Inflammatory macrophage treated with lipopolysaccharide for 1 hour (primary cell): Measurements from ENCODE around the gene NNAT.
"Not testable (repeated sequence)": the region's sequence is repeated elsewhere in the genome, so short reads cannot be mapped to it uniquely, and the experiment has no call there.

Experiments
- DNase-seq, 2 donors: peaks; one replicate each; pipeline ENCODE4 v3.0.0-alpha.2; 2020 to 2022

Gene NNAT

GRCh38 chr20:37542281-37542680 lies 21.2 kb downstream of the NNAT start:
- DNase-seq: no peak

GRCh38 chr20:37543828-37544227 lies 22.8 kb downstream of the NNAT start:
- peak in 1 of 2 donors; percentile 18 for DNase-seq

DNA sequence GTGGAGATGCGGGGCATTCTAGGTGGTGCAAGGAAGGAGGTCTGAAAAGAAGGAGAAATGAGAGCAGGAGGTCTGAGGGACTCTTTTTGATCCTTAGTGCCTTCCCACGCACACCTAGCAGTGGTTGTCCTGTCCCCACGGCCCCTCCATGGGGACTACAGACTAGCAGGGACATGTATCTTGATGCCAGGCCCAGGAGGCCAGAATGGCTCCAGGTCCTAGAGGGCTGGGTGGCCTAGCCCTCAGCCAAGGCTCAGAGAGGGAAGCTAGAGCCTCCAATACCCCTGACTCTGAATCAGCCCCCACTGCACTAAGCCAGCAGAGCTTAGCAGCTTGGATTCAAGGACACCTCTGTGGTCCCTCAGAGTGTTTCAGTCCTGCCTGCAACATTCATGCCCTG lies 23.3 kb downstream of the NNAT start:
- DNase-seq: no peak

DNA sequence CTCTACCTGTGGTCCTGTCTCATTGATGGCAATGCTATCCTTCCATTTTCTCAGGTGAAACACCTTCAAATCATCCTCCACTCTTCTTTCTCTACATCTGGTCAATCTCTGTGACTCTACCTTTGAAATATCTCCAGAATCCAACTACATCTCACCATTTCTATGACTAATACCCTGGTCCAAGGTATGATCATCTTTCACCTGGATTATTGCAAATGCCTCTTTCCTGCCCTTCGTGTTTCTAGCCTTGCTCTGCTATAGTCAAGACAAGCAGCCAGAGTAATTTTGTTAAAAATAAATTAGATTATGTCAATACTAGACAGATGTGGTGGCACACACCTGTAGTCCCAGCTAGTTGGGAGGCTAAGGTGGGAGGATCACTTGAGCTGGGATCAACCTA lies 24.5 kb downstream of the NNAT start:
- no peak for DNase-seq

DNA sequence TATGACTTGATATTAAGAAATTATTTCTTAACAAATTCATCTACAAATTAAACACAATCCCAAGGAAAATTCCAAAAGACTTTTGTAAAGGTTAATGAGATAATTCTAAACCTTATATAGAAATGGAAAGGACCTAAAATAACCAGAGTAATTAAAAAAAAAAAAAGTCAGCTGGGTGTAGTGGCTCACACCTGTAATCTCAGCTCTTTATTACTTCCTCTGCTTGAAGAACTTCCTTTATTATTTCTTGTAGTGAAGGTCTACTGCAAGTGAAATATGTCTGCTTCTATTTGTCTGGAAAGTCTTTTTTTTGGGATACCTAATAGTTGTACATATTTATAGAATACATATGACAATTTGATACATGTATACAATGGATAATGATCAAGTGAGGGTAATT lies 26.9 kb downstream of the NNAT start:
- no peak for DNase-seq

DNA sequence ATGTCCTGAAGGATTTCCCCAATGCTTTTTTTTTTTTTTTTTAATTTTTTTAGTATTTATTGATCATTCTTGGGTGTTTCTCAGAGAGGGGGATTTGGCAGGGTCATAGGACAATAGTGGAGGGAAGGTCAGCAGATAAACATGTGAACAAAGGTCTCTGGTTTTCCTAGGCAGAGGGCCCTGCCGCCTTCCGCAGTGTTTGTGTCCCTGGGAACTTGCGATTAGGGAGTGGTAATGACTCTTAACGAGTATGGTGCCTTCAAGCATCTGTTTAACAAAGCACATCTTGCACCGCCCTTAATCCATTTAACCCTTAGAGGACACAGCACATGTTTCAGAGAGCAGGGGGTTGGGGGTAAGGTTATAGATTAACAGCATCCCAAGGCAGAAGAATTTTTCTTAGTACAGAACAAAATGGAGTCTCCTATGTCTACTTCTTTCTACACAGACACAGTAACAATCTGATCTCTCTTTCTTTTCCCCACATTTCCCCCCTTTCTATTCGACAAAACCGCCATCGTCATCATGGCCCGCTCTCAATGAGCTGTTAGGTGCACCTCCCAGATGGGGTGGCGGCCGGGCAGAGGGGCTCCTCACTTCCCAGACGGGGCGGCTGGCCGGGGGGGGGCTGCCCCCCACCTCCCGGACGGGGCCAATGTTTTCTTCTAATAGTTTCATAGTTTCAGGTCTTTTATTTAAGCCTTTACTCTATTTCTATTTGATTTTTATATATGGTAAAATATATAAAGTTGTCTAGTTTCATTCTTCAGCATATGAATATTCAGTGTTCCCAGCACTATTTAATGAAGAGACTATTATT lies 29.3 kb downstream of the NNAT start:
- not testable (repeated sequence) for DNase-seq

- not testable (repeated sequence) for DNase-seq
Measured at GRCh38 chr20:37551660-37552059, 30.6 kb downstream of the NNAT start.

- DNase-seq: peak in 1 of 2 donors; percentile 20
Measured at GRCh38 chr20:37552415-37552814, 31.4 kb downstream of the NNAT start.

GRCh38 chr20:37554721-37555298 lies 33.8 kb downstream of the NNAT start:
- DNase-seq: not testable (repeated sequence)

DNA sequence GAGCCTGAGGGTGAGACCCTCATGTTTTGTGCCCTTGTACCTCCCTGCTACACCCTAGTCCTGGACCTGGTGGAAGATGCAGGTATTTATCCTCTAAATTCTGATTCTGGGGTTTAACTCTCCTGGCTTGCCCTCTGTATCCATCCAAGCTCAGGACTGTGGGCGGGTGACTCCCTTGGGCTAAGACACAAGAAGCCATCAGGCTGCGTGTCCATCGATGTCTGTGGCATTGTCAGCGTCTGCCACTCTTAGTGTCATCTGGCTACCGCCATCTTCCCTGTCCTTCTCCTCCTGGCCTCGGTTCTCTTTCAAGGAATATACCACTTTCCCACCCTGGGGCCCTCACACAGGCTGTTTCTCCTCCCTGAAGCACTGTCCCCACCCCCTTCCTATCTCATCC lies 35.5 kb downstream of the NNAT start:
- DNase-seq: no peak

DNA sequence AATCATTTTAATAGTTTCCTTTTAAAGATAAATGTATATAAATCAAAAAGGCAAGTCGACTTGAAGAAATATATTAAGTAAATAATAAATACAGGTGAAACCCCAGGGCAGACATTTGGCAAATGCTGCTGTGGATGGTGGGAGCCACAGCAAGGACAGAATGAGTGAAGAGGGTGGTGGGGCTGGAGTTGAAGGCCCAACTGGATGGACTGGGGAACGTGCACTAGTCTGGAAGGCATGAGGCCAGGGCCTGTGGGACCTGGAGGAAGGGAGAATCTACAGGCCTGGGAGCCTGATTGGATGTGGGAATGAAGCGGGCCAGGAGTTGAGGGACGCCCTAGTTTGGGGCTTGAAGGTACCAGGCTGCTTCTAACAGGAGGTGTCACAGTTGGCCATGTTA lies 37.3 kb downstream of the NNAT start:
- DNase-seq: no peak

GRCh38 chr20:37558779-37559178 lies 37.7 kb downstream of the NNAT start:
- DNase-seq: no peak

DNA sequence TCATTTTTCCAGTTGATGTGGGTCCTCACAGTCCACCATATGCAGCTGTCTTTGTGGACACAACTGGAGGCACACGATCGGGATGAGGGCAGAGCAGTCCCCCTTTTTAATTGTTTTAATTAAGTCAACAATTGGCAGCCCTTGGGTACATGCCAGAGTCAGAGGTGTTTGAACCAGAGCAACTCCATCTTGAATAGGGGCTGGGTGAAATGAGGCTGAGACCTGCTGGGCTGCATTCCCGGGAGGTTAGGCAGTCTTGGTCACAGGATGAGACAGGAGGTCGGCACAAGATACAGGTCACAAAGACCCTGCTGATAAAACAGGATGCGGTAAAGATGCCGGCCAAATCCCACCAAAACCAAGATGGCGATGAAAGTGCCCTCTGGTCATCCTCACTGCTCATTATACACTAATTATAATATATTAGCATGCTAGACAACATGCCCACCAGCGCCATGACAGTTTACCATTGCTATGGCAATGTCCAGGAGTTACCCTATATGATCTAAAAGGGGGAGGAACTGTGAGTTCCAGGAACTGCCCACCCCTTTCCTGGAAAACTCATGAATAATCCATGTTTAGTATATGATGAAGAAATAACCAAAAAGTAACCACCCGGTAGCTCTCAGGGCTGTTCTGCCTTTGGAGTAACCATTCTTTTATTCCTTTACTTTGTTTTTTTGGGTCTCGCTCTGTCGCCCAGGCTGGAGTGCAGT lies 38.4 kb downstream of the NNAT start:
- peak; percentile 22 to 51 for DNase-seq

DNA sequence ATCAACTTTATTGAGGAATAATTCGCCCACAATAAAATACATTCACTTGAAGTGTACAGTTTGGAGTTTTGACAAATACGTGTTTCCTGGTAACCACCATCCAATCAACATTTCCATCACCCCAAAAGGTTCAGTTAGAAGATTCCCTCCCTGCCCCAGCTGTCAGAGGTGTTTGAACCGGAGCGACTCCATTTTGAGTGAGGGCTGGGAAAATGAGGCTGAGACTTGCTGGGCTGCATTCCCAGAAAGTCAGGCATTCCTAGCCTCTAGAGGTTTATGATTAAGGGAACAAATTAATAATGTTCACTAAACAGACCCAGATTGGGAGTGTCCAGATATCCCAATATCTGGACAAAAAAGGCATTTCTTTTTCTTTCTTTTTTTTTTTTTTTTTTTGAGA lies 39.6 kb downstream of the NNAT start:
- DNase-seq: no peak

GRCh38 chr20:37562695-37563480 lies 41.8 kb downstream of the NNAT start:
- DNase-seq: no peak

GRCh38 chr20:37564016-37564387 lies 43.0 kb downstream of the NNAT start:
- DNase-seq: no peak

GRCh38 chr20:37564388-37565133 lies 43.5 kb downstream of the NNAT start:
- peak; percentile 3 to 51 for DNase-seq

GRCh38 chr20:37565134-37565811 lies 44.2 kb downstream of the NNAT start:
- no peak for DNase-seq

GRCh38 chr20:37566590-37567330 lies 45.7 kb downstream of the NNAT start:
- DNase-seq: no peak

DNA sequence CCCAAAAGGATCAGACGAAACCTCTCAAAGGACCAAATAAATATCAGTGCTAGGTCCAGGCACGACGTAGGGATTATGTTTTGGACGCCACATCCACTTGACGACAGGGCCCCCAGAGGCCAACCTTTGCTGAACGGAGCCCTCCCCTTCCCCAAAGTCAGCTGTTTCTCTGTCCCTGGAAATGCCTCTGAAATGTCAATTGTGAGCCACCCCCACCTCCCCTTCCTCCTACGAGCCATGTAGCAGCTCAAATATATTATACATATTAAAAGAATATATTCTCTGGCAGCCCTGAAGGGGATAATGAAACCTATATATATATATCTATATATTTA lies 46.2 kb downstream of the NNAT start:
- DNase-seq: no peak
